ENCODE measurements around the gene SDC1. TPM values are rescaled to one million over a fixed set of nuclear protein-coding genes. Genes with fewer than 3 reads are reported as not detected.
A peak's percentile ranks its signal among the peaks of the same experiment; 100 is the strongest.

SDC1 gene
- total RNA-seq, 1 experiment from 2014 or later: 22.3 TPM

DNA sequence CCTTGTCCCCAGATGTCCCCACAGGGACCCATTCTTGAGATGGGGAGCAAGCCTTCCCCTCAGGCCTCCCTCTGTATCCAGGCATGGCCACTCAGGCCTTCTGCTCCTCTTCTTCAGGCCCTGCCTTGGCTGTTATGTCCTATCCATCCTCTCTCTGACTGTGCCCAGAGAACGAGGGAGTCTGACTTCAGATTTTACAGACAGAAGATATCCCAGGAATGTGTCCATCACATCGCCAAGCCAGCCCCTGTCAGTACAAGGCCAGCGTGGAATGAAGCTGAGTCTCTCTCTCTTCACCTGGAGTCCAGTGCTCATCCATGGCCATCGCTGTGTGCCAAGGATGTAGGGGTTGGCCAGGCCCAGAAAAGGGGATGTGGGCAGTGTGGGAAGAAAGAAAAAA, 57.6 kb downstream of the SDC1 start:
- Histone ChIP-seq H2BK12ac (ENCODE audit: insufficient read length, low read depth, low read length) (no peak overlapping the region), H3K23ac (ENCODE audit: insufficient read length, low read depth, low read length) (no peak overlapping the region), H3K27me3 (ENCODE audit: insufficient read depth, low read length) (no peaks in the 10 kb centered on the region), H3K18ac (ENCODE audit: insufficient read length, low read depth, low read length) (no peak overlapping the region), H2AFZ (ENCODE audit: low read length) (no peak overlapping the region), H2BK5ac (ENCODE audit: insufficient read length, low read length) (no peak overlapping the region), H2BK20ac (ENCODE audit: low read depth, low read length, poor library complexity, severe bottlenecking) (no peak overlapping the region), H4K8ac (replicated peaks; ENCODE audit: insufficient read length, low read depth, low read length) (no peak overlapping the region), H3K23me2 (ENCODE audit: insufficient read length, low read depth, low read length, poor library complexity, severe bottlenecking) (no peaks in the 10 kb centered on the region), H3K79me2 (ENCODE audit: insufficient read depth, low read length) (no peaks in the 10 kb centered on the region), H3K14ac (ENCODE audit: insufficient read depth, low read length) (no peak overlapping the region), H2BK120ac (ENCODE audit: low read depth, low read length, poor library complexity, severe bottlenecking) (no peak overlapping the region), H3K79me1 (ENCODE audit: insufficient read depth, low read depth, low read length, poor library complexity, severe bottlenecking) (no peaks in the 10 kb centered on the region), H2AK5ac (ENCODE audit: insufficient read length, low read length) (no peak overlapping the region), H3K4ac (ENCODE audit: low read depth, low read length) (no peak overlapping the region), H3K56ac (ENCODE audit: insufficient read length, low read depth, low read length) (no peak overlapping the region), H3K27ac (ENCODE audit: insufficient read length, low read depth, low read length) (no peak overlapping the region), H3K9me3 (ENCODE audit: control insufficient read depth, low read depth, low read length) (no peaks in the 10 kb centered on the region), H3T11ph (ENCODE audit: low read length) (no peak overlapping the region), H4K20me1 (ENCODE audit: control insufficient read depth, insufficient read depth, insufficient read length) (peaks cover 4% of the 10 kb centered on the region), H4K5ac (ENCODE audit: insufficient read length, low read depth, low read length) (no peak overlapping the region), H3K9ac (ENCODE audit: extremely low read depth, insufficient read length, low read length) (no peak overlapping the region), H3K4me1 (ENCODE audit: insufficient read depth, low read length) (peaks cover 3% of the 10 kb centered on the region; the same call in 1 of the 2 replicates), H4K91ac (ENCODE audit: insufficient read length, low read depth, low read length) (no peak overlapping the region), H2BK15ac (ENCODE audit: low read depth, low read length) (no peak overlapping the region), H3K4me2 (ENCODE audit: insufficient read depth, insufficient read length, low read length) (no peak overlapping the region)
- H3K36me3 Mint-ChIP-seq (ENCODE audit: insufficient read depth in 1 of 3, low read depth in 3 of 3): no peaks in the 10 kb centered on the region
- no peak overlapping the region for H3K4me3 Mint-ChIP-seq
- WGBS (ENCODE audit: extremely low coverage, insufficient read length, low lambda C conversion rate): no CpG with 5 or more reads among the region's 4 CpGs
- H3K27ac Mint-ChIP-seq: peak overlapping the region in 1 of 3 experiments; percentile 14; a peak in 1 of 7 replicates
- no peaks in the 10 kb centered on the region for H3K27me3 Mint-ChIP-seq (ENCODE audit: low read depth)
- peaks cover 20 to 21% of the 10 kb centered on the region in 2 experiments for H3K4me1 Mint-ChIP-seq
- H3K9me3 Mint-ChIP-seq: no peaks in the 10 kb centered on the region
- DNase-seq: peak; percentile 23
- TF ChIP-seq, protein P1, sequence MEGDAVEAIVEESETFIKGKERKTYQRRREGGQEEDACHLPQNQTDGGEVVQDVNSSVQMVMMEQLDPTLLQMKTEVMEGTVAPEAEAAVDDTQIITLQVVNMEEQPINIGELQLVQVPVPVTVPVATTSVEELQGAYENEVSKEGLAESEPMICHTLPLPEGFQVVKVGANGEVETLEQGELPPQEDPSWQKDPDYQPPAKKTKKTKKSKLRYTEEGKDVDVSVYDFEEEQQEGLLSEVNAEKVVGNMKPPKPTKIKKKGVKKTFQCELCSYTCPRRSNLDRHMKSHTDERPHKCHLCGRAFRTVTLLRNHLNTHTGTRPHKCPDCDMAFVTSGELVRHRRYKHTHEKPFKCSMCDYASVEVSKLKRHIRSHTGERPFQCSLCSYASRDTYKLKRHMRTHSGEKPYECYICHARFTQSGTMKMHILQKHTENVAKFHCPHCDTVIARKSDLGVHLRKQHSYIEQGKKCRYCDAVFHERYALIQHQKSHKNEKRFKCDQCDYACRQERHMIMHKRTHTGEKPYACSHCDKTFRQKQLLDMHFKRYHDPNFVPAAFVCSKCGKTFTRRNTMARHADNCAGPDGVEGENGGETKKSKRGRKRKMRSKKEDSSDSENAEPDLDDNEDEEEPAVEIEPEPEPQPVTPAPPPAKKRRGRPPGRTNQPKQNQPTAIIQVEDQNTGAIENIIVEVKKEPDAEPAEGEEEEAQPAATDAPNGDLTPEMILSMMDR (conservative IDR thresholded peaks at IDR 0.05): no peak
